ENCODE data around the gene IL36RN. TPM values are rescaled to one million over a fixed set of nuclear protein-coding genes. Genes with fewer than 3 reads are reported as not detected.

The IL36RN gene
- total RNA-seq, 2 experiments from 2014 or later: not detected

- ChIA-PET CTCF (interaction anchor here (1.1 to 2.0 kb wide), 6 partner anchors 15 to 87 kb away, joined by 3 to 9 read pairs (median 4); no protein-coding TSS in a partner anchor), POLR2A (no interaction called here)
- Mint-ChIP-seq H3K27me3 (no peaks in the 10 kb centered on the region), H3K4me1 (ENCODE audit: low read depth) (peaks cover 15% of the 10 kb centered on the region), H3K4me3 (no peak overlapping the region), H3K36me3 (ENCODE audit: low read depth) (no peaks in the 10 kb centered on the region), H3K27ac (no peak overlapping the region), H3K9me3 (no peaks in the 10 kb centered on the region)
- TF ChIP-seq CTCF (IDR thresholded peaks at IDR 0.05): no peak
- intact Hi-C loops (cut with micrococcal nuclease): no loop called here
- no peak for ATAC-seq
- DNase-seq: no peak
Measured at GRCh38 chr2:113113807-113114206, 54.8 kb downstream of the IL36RN start.

Other genes with a start within 250 kb of the IL36RN start
- gene IL1B, start 222.4 kb upstream of the IL36RN start, total RNA-seq: not detected
- gene IL37, start 148.0 kb upstream of the IL36RN start, total RNA-seq: not detected
- not detected for gene IL36G, start 81.2 kb upstream of the IL36RN start, total RNA-seq
- gene IL36A, start 53.7 kb upstream of the IL36RN start, total RNA-seq: not detected
- not detected for gene IL36B, start 6.3 kb upstream of the IL36RN start, total RNA-seq
- gene IL1F10, start 8.8 kb downstream of the IL36RN start, total RNA-seq: not detected
- under 1 TPM; 0.50 to 0.85 TPM for gene IL1RN, start 68.4 kb downstream of the IL36RN start, total RNA-seq
- gene PSD4, start 114.8 kb downstream of the IL36RN start, total RNA-seq: 100 to 1,000 TPM; 247 to 251 TPM
- under 1 TPM; 0.43 to 0.63 TPM for gene PAX8, start 219.7 kb downstream of the IL36RN start, total RNA-seq